CD14-positive monocyte (primary cell): ENCODE results near the gene FOXO3. TPM values are rescaled to one million over a fixed set of nuclear protein-coding genes. Genes with fewer than 3 reads are reported as not detected.

Experiments
- DNase-seq, 3 donors: peaks; one replicate each; pipeline ENCODE4 v3.0.0-alpha.2; 2011 to 2022
- H2AFZ ChIP-seq: 2 replicates; pipeline ENCODE4 v1.6.0; 2012; ENCODE audit warnings: mild to moderate bottlenecking, low read depth, low read length, inconsistent platforms; ENCODE audit not compliant: insufficient read depth, poor library complexity, severe bottlenecking
- H3K27ac ChIP-seq, 2 donors: 1 replicate in 1 of 2; 2 replicates in 1 of 2; pipeline ENCODE4 v1.5.1; 2012 to 2013; ENCODE audit warnings: low read length in 2 of 2, control low read depth in 1 of 2, inconsistent platforms in 1 of 2, low read depth in 1 of 2, mild to moderate bottlenecking in 1 of 2
- H3K27me3 ChIP-seq, 2 donors: one replicate each; pipeline versions ENCODE4 v1.6.0 to v1.6.1; 2011 to 2013; ENCODE audit warnings: low read length in 2 of 2; ENCODE audit not compliant: control insufficient read depth in 2 of 2, insufficient read depth in 2 of 2
- H3K36me3 ChIP-seq, 2 donors: replicated peaks in 1 of 2; 1 replicate in 1 of 2; 2 replicates in 1 of 2; pipeline versions ENCODE4 v1.5.1 to v1.6.1; 2012 to 2013; ENCODE audit warnings: low read length in 2 of 2, control low read depth in 1 of 2, inconsistent platforms in 1 of 2, mild to moderate bottlenecking in 1 of 2; ENCODE audit not compliant: insufficient read depth in 2 of 2, control insufficient read depth in 1 of 2
- H3K4me1 ChIP-seq, 2 donors: 1 replicate in 1 of 2; 2 replicates in 1 of 2; pipeline versions ENCODE4 v1.5.1 to v1.6.1; 2012 to 2013; ENCODE audit warnings: low read length in 2 of 2, control low read depth in 1 of 2, inconsistent platforms in 1 of 2, mild to moderate bottlenecking in 1 of 2, moderate library complexity in 1 of 2; ENCODE audit not compliant: insufficient read depth in 2 of 2, control insufficient read depth in 1 of 2
- H3K4me2 ChIP-seq: replicated peaks from 2 replicates; pipeline ENCODE3; 2012; ENCODE audit warnings: low read length, moderate library complexity, mild to moderate bottlenecking; ENCODE audit not compliant: poor library complexity, severe bottlenecking; ENCODE audit errors: extremely low read depth
- H3K4me3 ChIP-seq, 3 experiments: fragments of 200-600 bp in 1 of 3; sonication (generic) in 1 of 3; replicated peaks in 1 of 3; 1 replicate in 2 of 3; 2 replicates in 1 of 3; pipeline ENCODE4 v1.5.1; 2011 to 2013; ENCODE audit warnings: low read length in 3 of 3, mild to moderate bottlenecking in 3 of 3, control low read depth in 2 of 3, low read depth in 2 of 3, inconsistent platforms in 1 of 3, moderate library complexity in 1 of 3
- H3K79me2 ChIP-seq: 2 replicates; pipeline ENCODE4 v1.6.0; 2012; ENCODE audit warnings: mild to moderate bottlenecking, control low read depth, inconsistent platforms, low read length, moderate library complexity; ENCODE audit not compliant: insufficient read depth
- H3K9ac ChIP-seq: 2 replicates; pipeline ENCODE4 v1.6.0; 2017; ENCODE audit warnings: low read length, mild to moderate bottlenecking; ENCODE audit not compliant: insufficient read depth, poor library complexity, severe bottlenecking
- H3K9me3 ChIP-seq, 2 donors: replicated peaks in 1 of 2; 1 replicate in 1 of 2; 2 replicates in 1 of 2; pipeline versions ENCODE4 v1.5.1 to v1.6.1; 2012 to 2013; ENCODE audit warnings: low read length in 2 of 2, control low read depth in 1 of 2; ENCODE audit not compliant: control insufficient read depth in 1 of 2, insufficient read depth in 1 of 2
- H4K20me1 ChIP-seq: 2 replicates; pipeline ENCODE4 v1.6.0; 2012; ENCODE audit warnings: mild to moderate bottlenecking, low read length, control low read depth, moderate library complexity; ENCODE audit not compliant: insufficient read depth
- H3K27ac Mint-ChIP-seq, 7 donors: one replicate each; pipeline ENCODE4 v1.8.0; 2020; ENCODE audit warnings: mild to moderate bottlenecking in 7 of 7, mixed read lengths in 7 of 7, moderate library complexity in 6 of 7, inconsistent platforms in 2 of 7
- H3K27me3 Mint-ChIP-seq, 3 donors: one replicate each; pipeline ENCODE4 v1.8.0; 2021 to 2022; ENCODE audit warnings: low read depth in 3 of 3, mild to moderate bottlenecking in 3 of 3, mixed read lengths in 3 of 3, moderate library complexity in 3 of 3, inconsistent platforms in 1 of 3
- H3K36me3 Mint-ChIP-seq, 2 donors: one replicate each; pipeline ENCODE4 v1.8.0; 2020; ENCODE audit warnings: mixed read lengths in 2 of 2, inconsistent platforms in 1 of 2, mild to moderate bottlenecking in 1 of 2
- H3K4me1 Mint-ChIP-seq: one replicate; pipeline ENCODE4 v1.8.0; 2020; ENCODE audit warnings: mild to moderate bottlenecking, mixed read lengths
- H3K4me3 Mint-ChIP-seq, 2 donors: one replicate each; pipeline ENCODE4 v1.8.0; 2020; ENCODE audit warnings: mild to moderate bottlenecking in 2 of 2, mixed read lengths in 2 of 2, moderate library complexity in 1 of 2
- H3K9me3 Mint-ChIP-seq, 7 donors: one replicate each; pipeline ENCODE4 v1.8.0; 2020 to 2022; ENCODE audit warnings: mixed read lengths in 7 of 7, mild to moderate bottlenecking in 6 of 7, moderate library complexity in 6 of 7, inconsistent platforms in 2 of 7
- WGBS: methylation state at CpG from one replicate; pipeline ENCODE4 v1.1.5; 2013; ENCODE audit warnings: missing lambda C conversion rate; ENCODE audit not compliant: insufficient coverage; 5-methylcytosine and 5-hydroxymethylcytosine counted together
- intact Hi-C, 2 donors: fragments of 100-400 bp; cut with micrococcal nuclease; formaldehyde crosslinking; loops; one replicate each; pipeline versions ENCODE4 v1.15.0 to v1.15.1; 2023
- polyA plus RNA-seq, 3 donors: library from polyadenylated mRNA; depleted of rRNA in 1 of 3; unstranded in 2 of 3; stranded (reverse) in 1 of 3; fragments of 300-500 nt in 2 of 3; fragments of >200 nt in 1 of 3; fragmentation: Illumina TruSeq in 2 of 3; gene quantifications; 1 replicate in 2 of 3; 2 replicates in 1 of 3; pipeline ENCODE4 v1.2.3, GENCODE V29; 2012 to 2021
- TF ChIP-seq, protein P1 (sequence below): fragments of 200-600 bp; IDR thresholded peaks from one replicate; pipeline ENCODE4 v1.8.0; 2022; ENCODE audit warnings: antibody characterized with exemption, mild to moderate bottlenecking

Gene FOXO3
- polyA plus RNA-seq, 3 donors: 15.4 to 23.2 (median 17.5) TPM

DNA sequence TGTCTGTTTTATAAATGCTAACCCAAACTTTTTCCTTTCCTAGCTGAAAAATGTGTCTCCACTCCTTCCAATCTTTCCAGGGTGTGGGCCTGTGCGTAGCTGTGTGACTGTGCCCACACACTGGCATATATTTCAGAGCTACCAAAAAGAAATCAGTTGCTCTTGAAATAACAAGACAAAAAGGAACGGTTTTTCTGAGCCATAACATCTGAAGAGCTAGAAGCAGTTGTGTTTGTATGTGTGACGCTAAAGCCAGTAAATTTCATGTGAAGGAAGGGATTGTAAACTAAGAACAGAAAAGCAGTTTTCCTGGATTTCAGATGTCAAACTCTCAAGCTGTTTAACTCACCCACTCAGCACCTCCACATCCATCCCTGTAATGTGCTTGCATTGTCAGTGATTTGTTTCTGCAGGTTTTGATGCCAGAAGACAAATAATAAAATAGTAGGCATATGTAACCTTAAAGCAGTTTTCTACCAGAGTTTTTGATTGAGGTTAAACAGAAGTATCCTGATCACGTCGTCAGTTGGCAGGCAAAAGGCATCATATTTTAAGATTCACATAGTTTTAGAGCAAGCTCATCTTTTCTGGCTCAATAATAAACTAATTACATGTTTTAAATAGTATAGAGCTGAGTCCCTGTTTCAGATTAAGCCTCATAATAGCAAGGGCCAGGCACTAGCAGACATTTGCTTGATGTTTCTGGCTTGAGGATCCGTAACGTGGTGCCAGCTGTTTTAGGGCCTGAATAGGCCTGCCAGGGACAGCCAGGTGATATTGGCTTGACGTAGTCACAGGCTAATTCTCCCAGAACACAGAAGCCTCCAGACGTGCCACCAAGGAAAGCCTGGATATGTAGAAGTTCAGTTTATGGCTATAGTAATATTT is 90.9 kb downstream of the FOXO3 start:
- no peaks in the 10 kb centered on the region for H3K27me3 Mint-ChIP-seq
- no peak overlapping the region for H3K4me3 Mint-ChIP-seq
- peaks cover 20 to 38% of the 10 kb centered on the region in 2 donors for H3K36me3 Mint-ChIP-seq
- Histone ChIP-seq H3K27me3 (no peaks in the 10 kb centered on the region), H2AFZ (no peak overlapping the region), H3K27ac (no peak overlapping the region), H3K36me3 (no peaks in the 10 kb centered on the region), H3K9ac (no peak overlapping the region), H3K4me3 (peak overlapping the region in 1 of 3 experiments; percentile 4), H3K9me3 (no peaks in the 10 kb centered on the region), H3K79me2 (peaks cover 90% of the 10 kb centered on the region), H3K4me1 (peaks cover 70 to 76% of the 10 kb centered on the region in 2 donors), H3K4me2 (peak overlapping the region; percentile 31), H4K20me1 (peaks cover 100% of the 10 kb centered on the region)
- H3K4me1 Mint-ChIP-seq: peaks cover 80% of the 10 kb centered on the region
- WGBS: 92% methylated on average over 3 of the region's 9 CpGs
- intact Hi-C loops: loop anchor here in 1 of 2 donors (10.0 kb wide), 1 partner anchor 133 kb away; no protein-coding TSS in a partner anchor
- TF ChIP-seq, protein P1, sequence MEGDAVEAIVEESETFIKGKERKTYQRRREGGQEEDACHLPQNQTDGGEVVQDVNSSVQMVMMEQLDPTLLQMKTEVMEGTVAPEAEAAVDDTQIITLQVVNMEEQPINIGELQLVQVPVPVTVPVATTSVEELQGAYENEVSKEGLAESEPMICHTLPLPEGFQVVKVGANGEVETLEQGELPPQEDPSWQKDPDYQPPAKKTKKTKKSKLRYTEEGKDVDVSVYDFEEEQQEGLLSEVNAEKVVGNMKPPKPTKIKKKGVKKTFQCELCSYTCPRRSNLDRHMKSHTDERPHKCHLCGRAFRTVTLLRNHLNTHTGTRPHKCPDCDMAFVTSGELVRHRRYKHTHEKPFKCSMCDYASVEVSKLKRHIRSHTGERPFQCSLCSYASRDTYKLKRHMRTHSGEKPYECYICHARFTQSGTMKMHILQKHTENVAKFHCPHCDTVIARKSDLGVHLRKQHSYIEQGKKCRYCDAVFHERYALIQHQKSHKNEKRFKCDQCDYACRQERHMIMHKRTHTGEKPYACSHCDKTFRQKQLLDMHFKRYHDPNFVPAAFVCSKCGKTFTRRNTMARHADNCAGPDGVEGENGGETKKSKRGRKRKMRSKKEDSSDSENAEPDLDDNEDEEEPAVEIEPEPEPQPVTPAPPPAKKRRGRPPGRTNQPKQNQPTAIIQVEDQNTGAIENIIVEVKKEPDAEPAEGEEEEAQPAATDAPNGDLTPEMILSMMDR: no peak
- no peak for DNase-seq
- no peaks in the 10 kb centered on the region for H3K9me3 Mint-ChIP-seq
- peak overlapping the region in 6 of 7 donors; percentile 37 to 86 (median 78) for H3K27ac Mint-ChIP-seq

- Histone ChIP-seq H3K4me1 (peaks cover 66 to 71% of the 10 kb centered on the region in 2 donors), H3K4me2 (no peak overlapping the region), H3K79me2 (peaks cover 90% of the 10 kb centered on the region), H3K27me3 (no peaks in the 10 kb centered on the region), H3K9me3 (no peaks in the 10 kb centered on the region), H3K9ac (no peak overlapping the region), H3K36me3 (no peaks in the 10 kb centered on the region), H2AFZ (no peak overlapping the region), H3K4me3 (no peak overlapping the region), H3K27ac (no peak overlapping the region), H4K20me1 (peaks cover 100% of the 10 kb centered on the region)
- no peak overlapping the region for H3K4me3 Mint-ChIP-seq
- no peaks in the 10 kb centered on the region for H3K9me3 Mint-ChIP-seq
- no peaks in the 10 kb centered on the region for H3K27me3 Mint-ChIP-seq
- peak overlapping the region in 1 of 7 donors; percentile 30 for H3K27ac Mint-ChIP-seq
- no peak for DNase-seq
- TF ChIP-seq, protein P1: no peak
- intact Hi-C loops: loop anchor here in 1 of 2 donors (10.0 kb wide), 1 partner anchor 132 kb away; no protein-coding TSS in a partner anchor
- peaks cover 19 to 38% of the 10 kb centered on the region in 2 donors for H3K36me3 Mint-ChIP-seq
- H3K4me1 Mint-ChIP-seq: peaks cover 72% of the 10 kb centered on the region
Measured at GRCh38 chr6:108652375-108652774, 91.7 kb downstream of the FOXO3 start.
